K562 (cell line): Measurements from ENCODE around the gene DRD3. TPM values are rescaled to one million over a fixed set of nuclear protein-coding genes. Genes with fewer than 3 reads are reported as not detected.
A peak's percentile ranks its signal among the peaks of the same experiment; 100 is the strongest.

ENCODE experiments used
- ATAC-seq: fragments of 200-7000 bp; cut with Tn5 transposase; 3 replicates; pipeline ENCODE4 v1.9.1; 2020; ENCODE audit warnings: moderate library complexity
- BruUV-seq: library from RNA; stranded (reverse); fragments of 400-500 nt; replicated peaks from 2 replicates; lab custom pipeline; 2021; lab: Mats Ljungman, UMichigan
- CTCF ChIA-PET: fragments of 300-600 bp; formaldehyde crosslinking; extraction: SDS; loops from one replicate; lab custom pipeline; 2021; ENCODE audit warnings: low intra/inter-chr PET ratio; lab: Yijun Ruan, JAX
- POLR2A ChIA-PET: fragments of 300-600, 350-650 bp; sonication (Branson Sonifier 250); formaldehyde crosslinking; extraction: SDS; loops from one replicate; lab custom pipeline; 2021; ENCODE audit warnings: antibody characterized with exemption, inconsistent platforms; lab: Yijun Ruan, JAX
- DNase-seq, 4 experiments: peaks; one replicate each; pipeline versions ENCODE4 v3.0.0 to v3.0.0-alpha.2; 2011 to 2018; ENCODE audit warnings: low spot score in 3 of 4, mixed read lengths in 3 of 4; ENCODE audit errors: extremely low read depth in 1 of 4
- FAIRE-seq: peaks from 2 replicates; lab custom pipeline; 2011; peaks lifted over from hg19 to GRCh38; lab: Jason Lieb, UNC
- H2AFZ ChIP-seq: 2 replicates; pipeline ENCODE4 v1.6.0; 2011; ENCODE audit warnings: low read depth, low read length, control low read depth, inconsistent platforms
- H3K27ac ChIP-seq: fragments of 200-600 bp; 3 replicates; pipeline ENCODE4 v1.8.0; 2011; ENCODE audit warnings: low read depth, mild to moderate bottlenecking, control low read depth, inconsistent platforms, low read length, moderate library complexity, mixed read lengths; ENCODE audit errors: extremely low read depth
- H3K27me3 ChIP-seq, 2 experiments: fragments of 300-600 bp in 1 of 2; 2 replicates in 1 of 2; 3 replicates in 1 of 2; pipeline versions ENCODE4 v1.6.0 to v1.8.0; 2011; ENCODE audit warnings: inconsistent platforms in 2 of 2, low read length in 2 of 2, mild to moderate bottlenecking in 1 of 2, mixed read lengths in 1 of 2, moderate library complexity in 1 of 2; ENCODE audit not compliant: control insufficient read depth in 2 of 2, insufficient read depth in 2 of 2
- H3K36me3 ChIP-seq: fragments of 300-600 bp; 3 replicates; pipeline ENCODE4 v1.8.0; 2011; ENCODE audit warnings: mild to moderate bottlenecking, low read length, inconsistent platforms; ENCODE audit not compliant: control insufficient read depth, insufficient read depth
- H3K4me1 ChIP-seq, 2 experiments: fragments of 200-600 bp in 1 of 2; replicated peaks in 1 of 2; 2 replicates in 1 of 2; 3 replicates in 1 of 2; pipeline versions ENCODE4 v1.5.1 to v1.8.0; 2011; ENCODE audit warnings: inconsistent platforms in 2 of 2, low read length in 2 of 2, mild to moderate bottlenecking in 1 of 2, mixed read lengths in 1 of 2, moderate library complexity in 1 of 2; ENCODE audit not compliant: control insufficient read depth in 2 of 2, insufficient read depth in 2 of 2
- H3K4me2 ChIP-seq: 2 replicates; pipeline ENCODE4 v1.6.1; 2011; ENCODE audit warnings: low read length, control low read depth, inconsistent platforms, mixed read lengths; ENCODE audit not compliant: insufficient read depth
- H3K4me3 ChIP-seq: fragments of 200-600 bp; sonication (generic), shearing (Covaris generic); 2 replicates; pipeline ENCODE4 v1.5.1; 2016; ENCODE audit warnings: control low read depth, inconsistent platforms
- H3K79me2 ChIP-seq: fragments of 200-600 bp; 3 replicates; pipeline ENCODE4 v1.8.0; 2011; ENCODE audit warnings: low read length, inconsistent platforms; ENCODE audit not compliant: control insufficient read depth, insufficient read depth
- H3K9ac ChIP-seq, 2 experiments: 2 replicates each; pipeline versions ENCODE4 v1.6.0 to v1.6.1; 2011; ENCODE audit warnings: low read depth in 2 of 2, low read length in 2 of 2, control low read depth in 1 of 2, inconsistent platforms in 1 of 2, mild to moderate bottlenecking in 1 of 2, mixed read lengths in 1 of 2; ENCODE audit not compliant: insufficient read depth in 1 of 2
- H3K9me1 ChIP-seq: one replicate; pipeline ENCODE4 v1.6.0; 2011; ENCODE audit warnings: inconsistent platforms, mild to moderate bottlenecking, low read length, moderate library complexity; ENCODE audit not compliant: control insufficient read depth, insufficient read depth
- H3K9me3 ChIP-seq: replicated peaks from 2 replicates; pipeline ENCODE4 v1.5.1; 2011; ENCODE audit warnings: low read depth, low read length, inconsistent platforms; ENCODE audit not compliant: control insufficient read depth, insufficient read depth
- H4K20me1 ChIP-seq: replicated peaks from 2 replicates; pipeline ENCODE4 v1.6.1; 2011; ENCODE audit warnings: low read length, inconsistent platforms, mixed read lengths; ENCODE audit not compliant: control insufficient read depth, insufficient read depth
- ELK1 ChIP-seq: sonication (generic); formaldehyde crosslinking; IDR thresholded peaks from 2 replicates; pipeline ENCODE4 v1.8.1; 2022; ENCODE audit warnings: missing genetic modification reagents
- POLR2H ChIP-seq: IDR thresholded peaks from 2 replicates; pipeline ENCODE4 v1.6.1; 2016; ENCODE audit warnings: missing genetic modification characterization, low read depth, mild to moderate bottlenecking, control low read depth, missing compliant biosample characterization, moderate library complexity
- PTRF ChIP-seq: fragments of 450-650 bp; IDR thresholded peaks from 2 replicates; pipeline ENCODE4 v1.6.1; 2016; ENCODE audit warnings: mild to moderate bottlenecking, missing genetic modification characterization, missing compliant biosample characterization
- SRSF3 ChIP-seq: fragments of 200-400 bp; formaldehyde crosslinking; IDR thresholded peaks from 2 replicates; pipeline ENCODE4 v1.6.1; 2016; ENCODE audit warnings: mild to moderate bottlenecking, low read length, moderate library complexity; ENCODE audit not compliant: insufficient read depth
- ZFP1 ChIP-seq: fragments of 450-650 bp; formaldehyde crosslinking; IDR thresholded peaks from 2 replicates; pipeline ENCODE4 v1.4.0; 2020; ENCODE audit warnings: mild to moderate bottlenecking, mixed read lengths
- whole genome bisulfite sequencing: fragments of 100-300 bp; shearing (Covaris generic); methylation state at CpG from one replicate; pipeline ENCODE4 v1.1.6; 2016; ENCODE audit warnings: low coverage, mixed read lengths; ENCODE audit not compliant: insufficient coverage; ENCODE audit errors: missing lambda C conversion rate; 5-methylcytosine and 5-hydroxymethylcytosine counted together
- in situ Hi-C: fragments of 300-500 bp; cut with MboI; formaldehyde crosslinking; loops from 4 replicates; pipeline ENCODE4 v1.15.0; 2018; ENCODE audit warnings: inconsistent platforms, mixed read lengths
- intact Hi-C: fragments of 100-400 bp; cut with micrococcal nuclease; formaldehyde crosslinking; loops from 2 replicates; pipeline ENCODE4 v1.14.2; 2022
- polyA plus RNA-seq, 8 experiments: library from polyadenylated mRNA; depleted of rRNA in 4 of 8; stranded (reverse) in 5 of 8; unstranded in 3 of 8; fragments of >200 nt; fragmentation: Nextera tagmentation in 2 of 8; fragmentation: Illumina TruSeq in 1 of 8; extraction: Ambion mirVana in 2 of 8; extraction: Trizol in 1 of 8; gene quantifications; 2 replicates each; pipeline versions ENCODE4 v1.2.1 to v1.2.3, GENCODE V29; 2011 to 2014; ENCODE audit warnings: inconsistent platforms in 1 of 8, missing spikeins in 1 of 8
- total RNA-seq, 7 experiments: library from RNA; depleted of rRNA in 6 of 7; stranded (reverse); fragments of >200 nt in 6 of 7; fragmentation: Illumina TruSeq in 2 of 7; extraction: Trizol in 2 of 7; gene quantifications; 2 replicates each; pipeline versions ENCODE4 v1.2.1 to v1.2.3, GENCODE V29; 2011 to 2021; ENCODE audit warnings: low replicate concordance in 1 of 7
- TF ChIP-seq, protein P1 (sequence below): fragments of 450-650 bp; IDR thresholded peaks from 2 replicates; pipeline ENCODE4 v1.6.1; 2016; ENCODE audit warnings: missing biosample characterization, missing genetic modification characterization
- TF ChIP-seq, protein P2 (sequence below): fragments of 200-600 bp; sonication (generic); IDR thresholded peaks from one replicate; pipeline ENCODE4 v1.6.1; 2012; ENCODE audit warnings: mild to moderate bottlenecking, low read depth, low read length, inconsistent platforms

The DRD3 gene
- total and polyA plus RNA-seq, 9 of the 15 experiments (the other 6 are each of a cell fraction or from before 2014, with no cell fraction given) = not detected

GRCh38 chr3:114151091-114151490 is 27.8 kb downstream of the DRD3 start (continued):
- no peak for TF ChIP-seq POLR2H (tag)
- no peak for TF ChIP-seq PTRF
- TF ChIP-seq ELK1 (CRISPR knock-in tag) = no peak
- TF ChIP-seq, protein P1, sequence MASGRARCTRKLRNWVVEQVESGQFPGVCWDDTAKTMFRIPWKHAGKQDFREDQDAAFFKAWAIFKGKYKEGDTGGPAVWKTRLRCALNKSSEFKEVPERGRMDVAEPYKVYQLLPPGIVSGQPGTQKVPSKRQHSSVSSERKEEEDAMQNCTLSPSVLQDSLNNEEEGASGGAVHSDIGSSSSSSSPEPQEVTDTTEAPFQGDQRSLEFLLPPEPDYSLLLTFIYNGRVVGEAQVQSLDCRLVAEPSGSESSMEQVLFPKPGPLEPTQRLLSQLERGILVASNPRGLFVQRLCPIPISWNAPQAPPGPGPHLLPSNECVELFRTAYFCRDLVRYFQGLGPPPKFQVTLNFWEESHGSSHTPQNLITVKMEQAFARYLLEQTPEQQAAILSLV (tag) = no peak

GRCh38 chr3:114147251-114147650 is 31.6 kb downstream of the DRD3 start:
- DNase-seq (no peak), ATAC-seq (0 out of 3 replicates have a peak, but pooled peaks have one; percentile 42), FAIRE-seq (no peak)
- Histone ChIP-seq H3K27ac (no peak overlapping the region), H2AFZ (no peak overlapping the region), H3K27me3 (peaks cover 3 to 5% of the 10 kb centered on the region in 2 experiments; a peak in 3 of 5 replicates), H4K20me1 (no peaks in the 10 kb centered on the region), H3K36me3 (no peaks in the 10 kb centered on the region), H3K9me3 (no peaks in the 10 kb centered on the region), H3K4me2 (no peak overlapping the region), H3K9ac (no peak overlapping the region), H3K4me1 (no peaks in the 10 kb centered on the region), H3K4me3 (no peak overlapping the region), H3K9me1 (no peaks in the 10 kb centered on the region), H3K79me2 (no peaks in the 10 kb centered on the region)
- no TSS peak for BruUV-seq
- in situ Hi-C loops = no loop called here
- intact Hi-C loops = no loop called here
- WGBS = 0% methylated on average over 9 of the region's 9 CpGs
- POLR2A ChIA-PET = no interaction called here
- CTCF ChIA-PET = interaction anchor here (0.5 kb wide), 1 partner anchor 1673 kb away, joined by 7 read pairs; no protein-coding TSS in a partner anchor
- TF ChIP-seq, protein P2, sequence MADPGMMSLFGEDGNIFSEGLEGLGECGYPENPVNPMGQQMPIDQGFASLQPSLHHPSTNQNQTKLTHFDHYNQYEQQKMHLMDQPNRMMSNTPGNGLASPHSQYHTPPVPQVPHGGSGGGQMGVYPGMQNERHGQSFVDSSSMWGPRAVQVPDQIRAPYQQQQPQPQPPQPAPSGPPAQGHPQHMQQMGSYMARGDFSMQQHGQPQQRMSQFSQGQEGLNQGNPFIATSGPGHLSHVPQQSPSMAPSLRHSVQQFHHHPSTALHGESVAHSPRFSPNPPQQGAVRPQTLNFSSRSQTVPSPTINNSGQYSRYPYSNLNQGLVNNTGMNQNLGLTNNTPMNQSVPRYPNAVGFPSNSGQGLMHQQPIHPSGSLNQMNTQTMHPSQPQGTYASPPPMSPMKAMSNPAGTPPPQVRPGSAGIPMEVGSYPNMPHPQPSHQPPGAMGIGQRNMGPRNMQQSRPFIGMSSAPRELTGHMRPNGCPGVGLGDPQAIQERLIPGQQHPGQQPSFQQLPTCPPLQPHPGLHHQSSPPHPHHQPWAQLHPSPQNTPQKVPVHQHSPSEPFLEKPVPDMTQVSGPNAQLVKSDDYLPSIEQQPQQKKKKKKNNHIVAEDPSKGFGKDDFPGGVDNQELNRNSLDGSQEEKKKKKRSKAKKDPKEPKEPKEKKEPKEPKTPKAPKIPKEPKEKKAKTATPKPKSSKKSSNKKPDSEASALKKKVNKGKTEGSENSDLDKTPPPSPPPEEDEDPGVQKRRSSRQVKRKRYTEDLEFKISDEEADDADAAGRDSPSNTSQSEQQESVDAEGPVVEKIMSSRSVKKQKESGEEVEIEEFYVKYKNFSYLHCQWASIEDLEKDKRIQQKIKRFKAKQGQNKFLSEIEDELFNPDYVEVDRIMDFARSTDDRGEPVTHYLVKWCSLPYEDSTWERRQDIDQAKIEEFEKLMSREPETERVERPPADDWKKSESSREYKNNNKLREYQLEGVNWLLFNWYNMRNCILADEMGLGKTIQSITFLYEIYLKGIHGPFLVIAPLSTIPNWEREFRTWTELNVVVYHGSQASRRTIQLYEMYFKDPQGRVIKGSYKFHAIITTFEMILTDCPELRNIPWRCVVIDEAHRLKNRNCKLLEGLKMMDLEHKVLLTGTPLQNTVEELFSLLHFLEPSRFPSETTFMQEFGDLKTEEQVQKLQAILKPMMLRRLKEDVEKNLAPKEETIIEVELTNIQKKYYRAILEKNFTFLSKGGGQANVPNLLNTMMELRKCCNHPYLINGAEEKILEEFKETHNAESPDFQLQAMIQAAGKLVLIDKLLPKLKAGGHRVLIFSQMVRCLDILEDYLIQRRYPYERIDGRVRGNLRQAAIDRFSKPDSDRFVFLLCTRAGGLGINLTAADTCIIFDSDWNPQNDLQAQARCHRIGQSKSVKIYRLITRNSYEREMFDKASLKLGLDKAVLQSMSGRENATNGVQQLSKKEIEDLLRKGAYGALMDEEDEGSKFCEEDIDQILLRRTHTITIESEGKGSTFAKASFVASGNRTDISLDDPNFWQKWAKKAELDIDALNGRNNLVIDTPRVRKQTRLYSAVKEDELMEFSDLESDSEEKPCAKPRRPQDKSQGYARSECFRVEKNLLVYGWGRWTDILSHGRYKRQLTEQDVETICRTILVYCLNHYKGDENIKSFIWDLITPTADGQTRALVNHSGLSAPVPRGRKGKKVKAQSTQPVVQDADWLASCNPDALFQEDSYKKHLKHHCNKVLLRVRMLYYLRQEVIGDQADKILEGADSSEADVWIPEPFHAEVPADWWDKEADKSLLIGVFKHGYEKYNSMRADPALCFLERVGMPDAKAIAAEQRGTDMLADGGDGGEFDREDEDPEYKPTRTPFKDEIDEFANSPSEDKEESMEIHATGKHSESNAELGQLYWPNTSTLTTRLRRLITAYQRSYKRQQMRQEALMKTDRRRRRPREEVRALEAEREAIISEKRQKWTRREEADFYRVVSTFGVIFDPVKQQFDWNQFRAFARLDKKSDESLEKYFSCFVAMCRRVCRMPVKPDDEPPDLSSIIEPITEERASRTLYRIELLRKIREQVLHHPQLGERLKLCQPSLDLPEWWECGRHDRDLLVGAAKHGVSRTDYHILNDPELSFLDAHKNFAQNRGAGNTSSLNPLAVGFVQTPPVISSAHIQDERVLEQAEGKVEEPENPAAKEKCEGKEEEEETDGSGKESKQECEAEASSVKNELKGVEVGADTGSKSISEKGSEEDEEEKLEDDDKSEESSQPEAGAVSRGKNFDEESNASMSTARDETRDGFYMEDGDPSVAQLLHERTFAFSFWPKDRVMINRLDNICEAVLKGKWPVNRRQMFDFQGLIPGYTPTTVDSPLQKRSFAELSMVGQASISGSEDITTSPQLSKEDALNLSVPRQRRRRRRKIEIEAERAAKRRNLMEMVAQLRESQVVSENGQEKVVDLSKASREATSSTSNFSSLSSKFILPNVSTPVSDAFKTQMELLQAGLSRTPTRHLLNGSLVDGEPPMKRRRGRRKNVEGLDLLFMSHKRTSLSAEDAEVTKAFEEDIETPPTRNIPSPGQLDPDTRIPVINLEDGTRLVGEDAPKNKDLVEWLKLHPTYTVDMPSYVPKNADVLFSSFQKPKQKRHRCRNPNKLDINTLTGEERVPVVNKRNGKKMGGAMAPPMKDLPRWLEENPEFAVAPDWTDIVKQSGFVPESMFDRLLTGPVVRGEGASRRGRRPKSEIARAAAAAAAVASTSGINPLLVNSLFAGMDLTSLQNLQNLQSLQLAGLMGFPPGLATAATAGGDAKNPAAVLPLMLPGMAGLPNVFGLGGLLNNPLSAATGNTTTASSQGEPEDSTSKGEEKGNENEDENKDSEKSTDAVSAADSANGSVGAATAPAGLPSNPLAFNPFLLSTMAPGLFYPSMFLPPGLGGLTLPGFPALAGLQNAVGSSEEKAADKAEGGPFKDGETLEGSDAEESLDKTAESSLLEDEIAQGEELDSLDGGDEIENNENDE = no peak
- TF ChIP-seq ZFP1 (CRISPR knock-in tag) (no peak), SRSF3 (no peak)
